HL-60 (cell line): ENCODE results near the gene ANKK1.

Experiments
- CTCF ChIP-seq: IDR thresholded peaks from one replicate; pipeline ENCODE4 v1.5.1; 2011; ENCODE audit warnings: low read length, control low read depth, inconsistent platforms; ENCODE audit not compliant: insufficient read depth
- GABPA ChIP-seq: IDR thresholded peaks from 2 replicates; pipeline ENCODE4 v1.6.1; 2012; ENCODE audit warnings: low read depth
- POLR2AphosphoS5 ChIP-seq: IDR thresholded peaks from 2 replicates; pipeline ENCODE4 v1.6.1; 2012; ENCODE audit warnings: low read depth
- REST ChIP-seq: IDR thresholded peaks from 2 replicates; pipeline ENCODE4 v1.6.1; 2012; ENCODE audit warnings: low read depth; ENCODE audit not compliant: insufficient replicate concordance
- SPI1 ChIP-seq: IDR thresholded peaks from 2 replicates; pipeline ENCODE4 v1.6.1; 2012; ENCODE audit warnings: low read depth, mild to moderate bottlenecking, borderline replicate concordance

DNA sequence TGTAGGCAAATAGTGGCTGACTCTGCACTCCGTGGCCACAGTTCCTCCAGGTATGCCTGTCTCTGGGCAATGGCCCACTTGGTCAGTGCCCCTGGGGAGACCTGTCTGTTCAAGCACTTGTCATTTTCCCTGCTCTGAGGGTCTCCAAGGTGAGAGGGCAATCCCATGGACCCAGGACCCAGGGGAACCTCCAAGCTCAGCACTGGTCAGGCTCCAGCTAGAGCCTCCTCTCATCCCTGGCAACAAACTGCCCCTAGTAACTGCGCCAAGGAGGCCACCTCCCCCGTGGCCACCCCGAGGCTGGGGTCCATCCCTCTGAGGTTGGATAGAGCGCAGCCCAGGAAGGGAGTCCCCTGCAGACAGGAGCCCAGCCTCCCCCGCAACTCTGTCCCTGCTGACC is 713 bp upstream of the ANKK1 start:
- TF ChIP-seq REST (no peak), POLR2AphosphoS5 (no peak), CTCF (no peak), SPI1 (no peak), GABPA (no peak)
